WTC11 (cell line): ENCODE measurements around the gene ANKIB1. TPM values are rescaled to one million over a fixed set of nuclear protein-coding genes. Genes with fewer than 3 reads are reported as not detected.

Source experiments
- ATAC-seq: fragments of 200-7000 bp; cut with Tn5 transposase; 2 replicates; pipeline ENCODE4 v1.10.0; 2021; ENCODE audit warnings: mild to moderate bottlenecking, moderate library complexity
- CTCF ChIA-PET: fragments of 300-600 bp; sonication (Branson Sonifier 250); formaldehyde crosslinking; loops from one replicate; lab custom pipeline; 2021; ENCODE audit warnings: antibody characterized with exemption; lab: Charles Lee
- POLR2A ChIA-PET: fragments of 350-600 bp; sonication (Branson Sonifier 250); formaldehyde crosslinking; loops from one replicate; lab custom pipeline; 2021; ENCODE audit warnings: antibody characterized with exemption; lab: Charles Lee
- DNase-seq: peaks from one replicate; pipeline ENCODE4 v3.0.0; 2021; ENCODE audit warnings: low spot score
- H3K27ac Mint-ChIP-seq: 2 replicates; pipeline ENCODE4 v1.8.0; 2021; ENCODE audit warnings: mixed read lengths
- H3K27me3 Mint-ChIP-seq: 2 replicates; pipeline ENCODE4 v1.8.0; 2021; ENCODE audit warnings: low read depth, mild to moderate bottlenecking, moderate library complexity, mixed read lengths
- H3K36me3 Mint-ChIP-seq: 2 replicates; pipeline ENCODE4 v1.8.0; 2021; ENCODE audit warnings: mixed read lengths
- H3K4me1 Mint-ChIP-seq: 2 replicates; pipeline ENCODE4 v1.8.0; 2022; ENCODE audit warnings: mixed read lengths
- H3K4me3 Mint-ChIP-seq: 2 replicates; pipeline ENCODE4 v1.8.0; 2021; ENCODE audit warnings: mild to moderate bottlenecking, moderate library complexity, mixed read lengths
- H3K9me3 Mint-ChIP-seq: 2 replicates; pipeline ENCODE4 v1.8.0; 2021; ENCODE audit warnings: mixed read lengths
- CBFB ChIP-seq: sonication (generic); formaldehyde crosslinking; IDR thresholded peaks from 2 replicates; pipeline ENCODE4 v1.8.1; 2022; ENCODE audit warnings: mild to moderate bottlenecking, low read depth, missing genetic modification reagents
- CTCF ChIP-seq: fragments of 200-600 bp; IDR thresholded peaks from 2 replicates; pipeline ENCODE4 v1.8.0; 2022; ENCODE audit warnings: antibody characterized with exemption
- ESRRA ChIP-seq: sonication (generic); formaldehyde crosslinking; IDR thresholded peaks from 2 replicates; pipeline ENCODE4 v1.8.1; 2022; ENCODE audit warnings: mild to moderate bottlenecking, missing genetic modification reagents, borderline replicate concordance
- ETV6 ChIP-seq: sonication (generic); formaldehyde crosslinking; IDR thresholded peaks from 2 replicates; pipeline ENCODE4 v1.8.1; 2022; ENCODE audit warnings: mild to moderate bottlenecking, missing genetic modification reagents
- GRHL2 ChIP-seq: fragments of 250-450 bp; sonication (Bioruptor Pico); IDR thresholded peaks from 2 replicates; pipeline ENCODE4 v1.8.0; 2022; ENCODE audit warnings: mild to moderate bottlenecking, moderate library complexity; ENCODE audit not compliant: insufficient replicate concordance, severe bottlenecking
- HMGXB4 ChIP-seq: sonication (generic); formaldehyde crosslinking; IDR thresholded peaks from 2 replicates; pipeline ENCODE4 v1.8.1; 2023; ENCODE audit warnings: mild to moderate bottlenecking, moderate library complexity, missing genetic modification reagents
- IRF2 ChIP-seq: sonication (generic); formaldehyde crosslinking; IDR thresholded peaks from 2 replicates; pipeline ENCODE4 v1.8.0; 2022; ENCODE audit warnings: low read depth, missing genetic modification reagents, borderline replicate concordance
- NFATC4 ChIP-seq: fragments of 250-450 bp; sonication (Bioruptor Pico); IDR thresholded peaks from 2 replicates; pipeline ENCODE4 v1.9.0; 2021; ENCODE audit warnings: mild to moderate bottlenecking
- NR3C1 ChIP-seq: sonication (generic); formaldehyde crosslinking; conservative IDR thresholded peaks from 2 replicates; pipeline ENCODE4 v1.8.1; 2023; ENCODE audit warnings: low read depth, mild to moderate bottlenecking, missing genetic modification reagents
- TCF7 ChIP-seq: sonication (generic); formaldehyde crosslinking; IDR thresholded peaks from 2 replicates; pipeline ENCODE4 v1.8.0; 2022; ENCODE audit warnings: mild to moderate bottlenecking, low read depth, missing genetic modification reagents, moderate library complexity
- ZNF121 ChIP-seq: sonication (generic); formaldehyde crosslinking; IDR thresholded peaks from 2 replicates; pipeline ENCODE4 v1.8.0; 2023; ENCODE audit warnings: missing genetic modification reagents
- total RNA-seq: library from RNA; stranded (reverse); gene quantifications from 3 replicates; pipeline ENCODE4 v1.2.3, GENCODE V29; 2021
- TF ChIP-seq, protein P1 (sequence below): sonication (generic); formaldehyde crosslinking; IDR thresholded peaks from 2 replicates; pipeline ENCODE4 v1.8.1; 2023; ENCODE audit warnings: mild to moderate bottlenecking, missing genetic modification reagents
- TF ChIP-seq, protein P2 (sequence below): fragments of 250-450 bp; sonication (Bioruptor Pico); IDR thresholded peaks from 2 replicates; pipeline ENCODE4 v2.1.2; 2022; ENCODE audit warnings: mild to moderate bottlenecking, moderate library complexity
- TF ChIP-seq, protein P3 (sequence below): fragments of 250-450 bp; sonication (Bioruptor Pico); IDR thresholded peaks from 2 replicates; pipeline ENCODE4 v1.9.0; 2021; ENCODE audit warnings: mild to moderate bottlenecking
- TF ChIP-seq, protein P4 (sequence below): sonication (generic); formaldehyde crosslinking; IDR thresholded peaks from 2 replicates; pipeline ENCODE4 v1.8.1; 2023; ENCODE audit warnings: mild to moderate bottlenecking, missing genetic modification reagents

Gene ANKIB1
- total RNA-seq, 1 experiment from 2014 or later: 38.5 TPM

- Mint-ChIP-seq H3K36me3 (no peaks in the 10 kb centered on the region), H3K4me3 (no peak overlapping the region), H3K27me3 (no peaks in the 10 kb centered on the region), H3K27ac (no peak overlapping the region), H3K4me1 (peaks cover 17% of the 10 kb centered on the region), H3K9me3 (peaks cover 20% of the 10 kb centered on the region)
- CTCF ChIA-PET: interaction anchor here (1.0 to 4.2 kb wide), 3 partner anchors 8 to 14 kb away, joined by 4 to 14 read pairs (median 12); partner anchors contain the start of gene GATAD1
- ATAC-seq (no peak), DNase-seq (no peak)
- TF ChIP-seq ETV6 (CRISPR knock-in tag) (no peak), HMGXB4 (CRISPR knock-in tag) (no peak), IRF2 (CRISPR knock-in tag) (no peak), CBFB (CRISPR knock-in tag) (no peak), TCF7 (no peak), GRHL2 (CRISPR knock-in tag) (no peak), NR3C1 (CRISPR knock-in tag) (no peak), ESRRA (no peak), NFATC4 (no peak), CTCF (no peak)
- TF ChIP-seq, protein P1, sequence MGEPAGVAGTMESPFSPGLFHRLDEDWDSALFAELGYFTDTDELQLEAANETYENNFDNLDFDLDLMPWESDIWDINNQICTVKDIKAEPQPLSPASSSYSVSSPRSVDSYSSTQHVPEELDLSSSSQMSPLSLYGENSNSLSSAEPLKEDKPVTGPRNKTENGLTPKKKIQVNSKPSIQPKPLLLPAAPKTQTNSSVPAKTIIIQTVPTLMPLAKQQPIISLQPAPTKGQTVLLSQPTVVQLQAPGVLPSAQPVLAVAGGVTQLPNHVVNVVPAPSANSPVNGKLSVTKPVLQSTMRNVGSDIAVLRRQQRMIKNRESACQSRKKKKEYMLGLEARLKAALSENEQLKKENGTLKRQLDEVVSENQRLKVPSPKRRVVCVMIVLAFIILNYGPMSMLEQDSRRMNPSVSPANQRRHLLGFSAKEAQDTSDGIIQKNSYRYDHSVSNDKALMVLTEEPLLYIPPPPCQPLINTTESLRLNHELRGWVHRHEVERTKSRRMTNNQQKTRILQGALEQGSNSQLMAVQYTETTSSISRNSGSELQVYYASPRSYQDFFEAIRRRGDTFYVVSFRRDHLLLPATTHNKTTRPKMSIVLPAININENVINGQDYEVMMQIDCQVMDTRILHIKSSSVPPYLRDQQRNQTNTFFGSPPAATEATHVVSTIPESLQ (CRISPR knock-in tag): no peak
- TF ChIP-seq, protein P2, sequence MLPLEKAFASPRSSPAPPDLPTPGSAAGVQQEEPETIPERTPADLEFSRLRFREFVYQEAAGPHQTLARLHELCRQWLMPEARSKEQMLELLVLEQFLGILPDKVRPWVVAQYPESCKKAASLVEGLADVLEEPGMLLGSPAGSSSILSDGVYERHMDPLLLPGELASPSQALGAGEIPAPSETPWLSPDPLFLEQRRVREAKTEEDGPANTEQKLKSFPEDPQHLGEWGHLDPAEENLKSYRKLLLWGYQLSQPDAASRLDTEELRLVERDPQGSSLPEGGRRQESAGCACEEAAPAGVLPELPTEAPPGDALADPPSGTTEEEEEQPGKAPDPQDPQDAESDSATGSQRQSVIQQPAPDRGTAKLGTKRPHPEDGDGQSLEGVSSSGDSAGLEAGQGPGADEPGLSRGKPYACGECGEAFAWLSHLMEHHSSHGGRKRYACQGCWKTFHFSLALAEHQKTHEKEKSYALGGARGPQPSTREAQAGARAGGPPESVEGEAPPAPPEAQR (CRISPR knock-in tag): no peak
- TF ChIP-seq, protein P3, sequence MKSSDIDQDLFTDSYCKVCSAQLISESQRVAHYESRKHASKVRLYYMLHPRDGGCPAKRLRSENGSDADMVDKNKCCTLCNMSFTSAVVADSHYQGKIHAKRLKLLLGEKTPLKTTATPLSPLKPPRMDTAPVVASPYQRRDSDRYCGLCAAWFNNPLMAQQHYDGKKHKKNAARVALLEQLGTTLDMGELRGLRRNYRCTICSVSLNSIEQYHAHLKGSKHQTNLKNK (CRISPR knock-in tag): no peak
- TF ChIP-seq, protein P4, sequence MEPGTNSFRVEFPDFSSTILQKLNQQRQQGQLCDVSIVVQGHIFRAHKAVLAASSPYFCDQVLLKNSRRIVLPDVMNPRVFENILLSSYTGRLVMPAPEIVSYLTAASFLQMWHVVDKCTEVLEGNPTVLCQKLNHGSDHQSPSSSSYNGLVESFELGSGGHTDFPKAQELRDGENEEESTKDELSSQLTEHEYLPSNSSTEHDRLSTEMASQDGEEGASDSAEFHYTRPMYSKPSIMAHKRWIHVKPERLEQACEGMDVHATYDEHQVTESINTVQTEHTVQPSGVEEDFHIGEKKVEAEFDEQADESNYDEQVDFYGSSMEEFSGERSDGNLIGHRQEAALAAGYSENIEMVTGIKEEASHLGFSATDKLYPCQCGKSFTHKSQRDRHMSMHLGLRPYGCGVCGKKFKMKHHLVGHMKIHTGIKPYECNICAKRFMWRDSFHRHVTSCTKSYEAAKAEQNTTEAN: no peak
- POLR2A ChIA-PET: no interaction called here
Measured at GRCh38 chr7:92433019-92433418, 187.2 kb downstream of the ANKIB1 start.

- peaks cover 35% of the 10 kb centered on the region for H3K4me1 Mint-ChIP-seq
- CTCF ChIA-PET: interaction anchor here (1.3 to 4.2 kb wide), 3 partner anchors 10 to 555 kb away, joined by 3 to 14 read pairs (median 3); no protein-coding TSS in a partner anchor
- H3K27ac Mint-ChIP-seq: no peak overlapping the region
- POLR2A ChIA-PET: no interaction called here
- no peak for ATAC-seq
- TF ChIP-seq, protein P4: no peak
- peak; percentile 60; the same call in 1 of the 2 replicates for TF ChIP-seq ZNF121
- TF ChIP-seq, all 79 proteins: peak for 1
- no peaks in the 10 kb centered on the region for H3K36me3 Mint-ChIP-seq
- no peaks in the 10 kb centered on the region for H3K27me3 Mint-ChIP-seq
- no peak overlapping the region for H3K4me3 Mint-ChIP-seq
- DNase-seq: no peak
- H3K9me3 Mint-ChIP-seq: peaks cover 36% of the 10 kb centered on the region
Measured at GRCh38 chr7:92435542-92435941, 189.8 kb downstream of the ANKIB1 start.
